Right atrium auricular region (tissue), 2 donors: ENCODE measurements around the gene FAM83F. TPM values are rescaled to one million over a fixed set of nuclear protein-coding genes. Genes with fewer than 3 reads are reported as not detected.

Source experiments
- DNase-seq: peaks from one replicate; pipeline ENCODE4 v3.0.0-alpha.2; 2019; ENCODE audit warnings: low spot score
- H3K27ac ChIP-seq, 2 donors: fragments of 200-600 bp; sonication (generic); 1 replicate in 1 of 2; 2 replicates in 1 of 2; pipeline ENCODE4 v1.5.1; 2016 to 2019
- H3K27me3 ChIP-seq, 2 donors: fragments of 200-600 bp; sonication (generic); one replicate each; pipeline versions ENCODE4 v1.5.1 to v1.6.0; 2017 to 2019
- H3K36me3 ChIP-seq: fragments of 200-600 bp; sonication (generic); one replicate; pipeline ENCODE4 v1.5.1; 2016
- H3K4me1 ChIP-seq, 2 donors: fragments of 200-600 bp; sonication (generic); one replicate each; pipeline versions ENCODE4 v1.5.1 to v1.6.0; 2017 to 2019
- H3K4me3 ChIP-seq, 2 donors: fragments of 200-600 bp; sonication (generic); 1 replicate in 1 of 2; 2 replicates in 1 of 2; pipeline ENCODE4 v1.5.1; 2017 to 2019; ENCODE audit warnings: mild to moderate bottlenecking in 1 of 2, moderate library complexity in 1 of 2
- H3K9me3 ChIP-seq, 2 donors: fragments of 200-600 bp; sonication (generic); one replicate each; pipeline ENCODE4 v1.5.1; 2019
- total RNA-seq, 2 donors: library from RNA; depleted of rRNA; stranded (reverse); fragments of >200 nt; gene quantifications; one replicate each; pipeline ENCODE4 v1.1.0, GENCODE V29; 2016
- TF ChIP-seq, protein P1 (sequence below), 2 donors: fragments of 200-600 bp; sonication (generic); IDR thresholded peaks; one replicate each; pipeline ENCODE4 v1.5.1; 2019; ENCODE audit warnings: antibody characterized with exemption in 2 of 2

Gene FAM83F
- total RNA-seq, 2 donors from 2014 or later = 4.4 to 4.6 TPM

DNA sequence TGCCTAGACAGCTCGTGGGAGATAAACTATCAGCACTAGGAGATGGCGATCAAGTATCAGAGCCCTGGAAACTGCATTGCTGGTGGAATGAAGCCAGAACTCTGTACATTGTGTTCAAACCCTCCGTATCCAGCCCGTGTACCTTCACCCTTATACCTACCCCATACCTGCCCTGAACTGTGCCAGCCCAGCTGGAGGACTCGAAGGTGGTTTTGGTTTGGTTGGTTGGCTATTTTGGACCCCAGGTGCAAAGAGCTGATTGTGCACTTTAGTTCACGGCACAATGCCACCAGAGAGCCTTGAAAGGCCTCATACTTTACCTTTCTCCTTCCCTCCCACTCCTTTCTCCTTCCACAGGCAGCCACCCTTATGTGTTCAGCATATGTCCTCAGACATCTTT lies 16.0 kb downstream of the FAM83F start:
- Histone ChIP-seq H3K36me3 (no peaks in the 10 kb centered on the region), H3K4me3 (no peak overlapping the region), H3K27ac (no peak overlapping the region), H3K4me1 (peaks cover 0 to 12% of the 10 kb centered on the region in 2 donors), H3K27me3 (no peaks in the 10 kb centered on the region), H3K9me3 (no peaks in the 10 kb centered on the region)
- DNase-seq = no peak
- TF ChIP-seq, protein P1, sequence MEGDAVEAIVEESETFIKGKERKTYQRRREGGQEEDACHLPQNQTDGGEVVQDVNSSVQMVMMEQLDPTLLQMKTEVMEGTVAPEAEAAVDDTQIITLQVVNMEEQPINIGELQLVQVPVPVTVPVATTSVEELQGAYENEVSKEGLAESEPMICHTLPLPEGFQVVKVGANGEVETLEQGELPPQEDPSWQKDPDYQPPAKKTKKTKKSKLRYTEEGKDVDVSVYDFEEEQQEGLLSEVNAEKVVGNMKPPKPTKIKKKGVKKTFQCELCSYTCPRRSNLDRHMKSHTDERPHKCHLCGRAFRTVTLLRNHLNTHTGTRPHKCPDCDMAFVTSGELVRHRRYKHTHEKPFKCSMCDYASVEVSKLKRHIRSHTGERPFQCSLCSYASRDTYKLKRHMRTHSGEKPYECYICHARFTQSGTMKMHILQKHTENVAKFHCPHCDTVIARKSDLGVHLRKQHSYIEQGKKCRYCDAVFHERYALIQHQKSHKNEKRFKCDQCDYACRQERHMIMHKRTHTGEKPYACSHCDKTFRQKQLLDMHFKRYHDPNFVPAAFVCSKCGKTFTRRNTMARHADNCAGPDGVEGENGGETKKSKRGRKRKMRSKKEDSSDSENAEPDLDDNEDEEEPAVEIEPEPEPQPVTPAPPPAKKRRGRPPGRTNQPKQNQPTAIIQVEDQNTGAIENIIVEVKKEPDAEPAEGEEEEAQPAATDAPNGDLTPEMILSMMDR (IDR thresholded peaks at IDR 0.05) = no peak

DNA sequence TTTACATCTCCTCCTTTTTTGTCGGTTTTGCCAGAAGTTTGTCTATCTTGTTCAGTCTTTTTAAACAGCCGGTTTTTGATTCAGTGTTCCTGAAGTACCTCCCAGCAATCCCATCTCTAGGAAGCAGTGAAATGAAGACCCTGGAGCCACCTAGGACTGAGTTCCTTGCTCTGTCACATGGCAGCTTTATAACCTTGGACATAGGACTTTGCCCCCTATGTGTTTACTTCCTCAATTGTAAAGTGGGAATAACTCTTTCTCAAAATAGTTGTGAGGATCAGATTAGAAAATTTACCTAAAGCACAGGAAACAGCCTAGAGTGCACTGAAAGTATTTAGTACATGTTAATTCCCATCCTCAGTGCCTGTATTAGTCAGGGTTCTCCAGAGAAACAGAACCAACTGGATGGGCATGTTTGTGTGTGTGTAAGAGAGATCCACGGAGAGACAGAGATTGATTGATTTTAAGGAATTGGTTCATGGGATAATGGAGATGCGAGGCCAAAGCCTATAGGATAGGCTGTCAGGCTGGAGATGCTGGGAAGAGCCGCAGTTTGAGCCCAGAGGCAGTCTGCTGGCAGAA lies 20.0 kb downstream of the FAM83F start:
- TF ChIP-seq, protein P1 (IDR thresholded peaks at IDR 0.05) = no peak
- Histone ChIP-seq H3K4me3 (no peak overlapping the region), H3K9me3 (no peaks in the 10 kb centered on the region), H3K4me1 (peaks cover 0 to 6% of the 10 kb centered on the region in 2 donors), H3K27me3 (no peaks in the 10 kb centered on the region), H3K36me3 (no peaks in the 10 kb centered on the region), H3K27ac (no peak overlapping the region)
- DNase-seq = no peak

DNA sequence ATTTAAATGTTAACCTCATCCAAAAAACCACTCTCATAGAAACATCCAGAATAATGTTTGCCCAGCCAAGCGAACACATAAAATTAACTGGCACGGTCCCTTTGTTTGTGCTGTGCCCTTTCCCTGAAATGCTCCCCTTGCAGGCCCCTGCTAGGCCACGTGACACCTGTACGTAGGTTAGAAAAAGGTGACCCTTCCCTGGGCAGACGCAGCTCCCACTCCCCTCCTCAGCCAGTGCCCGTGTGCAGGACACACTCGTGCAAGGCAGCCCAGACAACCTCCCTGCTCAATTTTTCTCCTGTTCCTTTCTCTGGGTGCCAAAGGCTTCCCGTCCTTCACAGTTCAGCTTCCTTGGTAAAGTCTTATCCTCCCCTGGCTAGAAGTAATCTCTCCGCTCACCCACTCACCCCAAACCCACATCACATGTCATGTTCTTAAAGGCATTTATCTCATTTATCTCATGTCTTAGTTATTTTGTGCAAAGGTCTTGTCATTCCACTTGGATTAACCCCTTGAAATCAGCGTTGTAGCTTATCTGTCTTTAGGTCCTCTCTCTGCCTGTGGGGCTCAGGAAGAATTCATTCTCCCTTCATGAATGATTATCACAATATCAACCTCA lies 20.7 kb downstream of the FAM83F start:
- Histone ChIP-seq H3K27ac (no peak overlapping the region), H3K4me1 (no peaks in the 10 kb centered on the region), H3K4me3 (no peak overlapping the region), H3K36me3 (no peaks in the 10 kb centered on the region), H3K9me3 (no peaks in the 10 kb centered on the region), H3K27me3 (no peaks in the 10 kb centered on the region)
- TF ChIP-seq, protein P1 (IDR thresholded peaks at IDR 0.05) = no peak
- DNase-seq = no peak

DNA sequence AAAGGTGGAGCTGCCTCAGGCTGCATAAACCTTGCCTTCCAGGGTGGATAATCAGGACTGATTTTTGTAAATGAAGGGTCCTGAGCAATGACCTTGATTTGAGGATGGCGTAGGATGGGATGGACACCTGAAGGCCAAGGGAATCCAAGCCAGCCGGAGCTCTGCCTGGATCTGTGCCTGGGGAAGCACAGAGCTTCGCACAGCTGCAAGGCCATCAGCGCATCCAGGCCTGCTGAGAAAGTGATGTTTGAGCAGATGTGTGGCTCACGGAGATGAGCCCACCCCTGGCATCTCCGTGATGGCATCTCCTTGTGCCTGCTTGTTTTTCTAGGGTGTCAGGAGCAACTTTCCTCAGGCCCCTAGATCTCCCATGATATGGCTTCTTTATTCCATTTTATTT lies 23.3 kb downstream of the FAM83F start:
- Histone ChIP-seq H3K4me3 (no peak overlapping the region), H3K27me3 (no peaks in the 10 kb centered on the region), H3K4me1 (no peaks in the 10 kb centered on the region), H3K27ac (no peak overlapping the region), H3K36me3 (no peaks in the 10 kb centered on the region), H3K9me3 (no peaks in the 10 kb centered on the region)
- TF ChIP-seq, protein P1 (IDR thresholded peaks at IDR 0.05) = no peak
- no peak for DNase-seq

DNA sequence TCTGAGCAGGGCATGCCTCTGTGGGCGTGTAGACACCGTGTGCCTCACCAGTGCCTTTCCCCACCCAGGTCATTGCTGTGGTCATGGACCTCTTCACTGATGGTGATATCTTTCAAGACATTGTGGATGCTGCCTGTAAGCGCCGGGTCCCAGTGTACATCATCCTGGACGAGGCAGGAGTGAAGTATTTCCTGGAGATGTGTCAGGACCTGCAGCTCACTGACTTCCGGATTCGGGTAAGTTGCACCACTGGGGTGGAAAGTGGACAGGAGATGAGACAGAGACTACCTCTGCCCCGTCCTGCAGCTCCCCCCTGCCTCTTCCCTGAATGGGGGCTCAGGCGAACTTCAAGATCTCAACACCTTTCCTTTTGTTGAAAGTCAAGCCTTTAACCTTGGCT lies 24.3 kb downstream of the FAM83F start:
- TF ChIP-seq, protein P1 (IDR thresholded peaks at IDR 0.05) = no peak
- no peak for DNase-seq
- no peak overlapping the region for H3K27ac ChIP-seq
- H3K4me1 ChIP-seq = no peaks in the 10 kb centered on the region
- H3K36me3 ChIP-seq = no peaks in the 10 kb centered on the region
- H3K9me3 ChIP-seq = no peaks in the 10 kb centered on the region
- H3K27me3 ChIP-seq = no peaks in the 10 kb centered on the region
- no peak overlapping the region for H3K4me3 ChIP-seq

DNA sequence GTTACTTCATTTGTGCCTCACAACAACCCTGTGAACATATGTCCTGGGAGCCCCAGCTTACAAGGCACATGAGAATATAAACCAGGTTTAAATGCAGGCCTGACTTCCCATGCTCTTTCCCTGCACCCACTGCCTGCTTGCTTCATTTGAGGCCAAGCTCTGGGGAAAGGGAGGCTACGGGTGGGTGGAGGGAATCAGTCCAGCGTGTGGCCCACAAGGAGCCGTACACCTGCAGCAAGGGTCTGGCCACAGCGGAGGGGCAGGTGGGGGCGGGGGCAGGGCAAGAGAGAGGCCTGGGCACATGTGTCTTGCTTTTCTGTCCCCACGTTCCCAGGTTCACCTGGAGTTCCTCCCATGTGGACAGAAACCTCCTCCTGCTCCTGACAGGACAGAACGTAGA lies 26.2 kb downstream of the FAM83F start:
- Histone ChIP-seq H3K27ac (no peak overlapping the region), H3K27me3 (no peaks in the 10 kb centered on the region), H3K4me1 (peaks cover 0 to 8% of the 10 kb centered on the region in 2 donors), H3K36me3 (no peaks in the 10 kb centered on the region), H3K9me3 (no peaks in the 10 kb centered on the region), H3K4me3 (no peak overlapping the region)
- TF ChIP-seq, protein P1 (IDR thresholded peaks at IDR 0.05) = no peak
- no peak for DNase-seq
